DMS53 treated with DMSO at 0.1 percent for 48 hours (cell line): Measurements from ENCODE around the gene VWA5B2.

Experiments
- DNase-seq: peaks from one replicate; lab custom pipeline; 2025; ENCODE audit not compliant: unreplicated experiment; lab: John Stamatoyannopoulos, UW

Gene VWA5B2

DNA sequence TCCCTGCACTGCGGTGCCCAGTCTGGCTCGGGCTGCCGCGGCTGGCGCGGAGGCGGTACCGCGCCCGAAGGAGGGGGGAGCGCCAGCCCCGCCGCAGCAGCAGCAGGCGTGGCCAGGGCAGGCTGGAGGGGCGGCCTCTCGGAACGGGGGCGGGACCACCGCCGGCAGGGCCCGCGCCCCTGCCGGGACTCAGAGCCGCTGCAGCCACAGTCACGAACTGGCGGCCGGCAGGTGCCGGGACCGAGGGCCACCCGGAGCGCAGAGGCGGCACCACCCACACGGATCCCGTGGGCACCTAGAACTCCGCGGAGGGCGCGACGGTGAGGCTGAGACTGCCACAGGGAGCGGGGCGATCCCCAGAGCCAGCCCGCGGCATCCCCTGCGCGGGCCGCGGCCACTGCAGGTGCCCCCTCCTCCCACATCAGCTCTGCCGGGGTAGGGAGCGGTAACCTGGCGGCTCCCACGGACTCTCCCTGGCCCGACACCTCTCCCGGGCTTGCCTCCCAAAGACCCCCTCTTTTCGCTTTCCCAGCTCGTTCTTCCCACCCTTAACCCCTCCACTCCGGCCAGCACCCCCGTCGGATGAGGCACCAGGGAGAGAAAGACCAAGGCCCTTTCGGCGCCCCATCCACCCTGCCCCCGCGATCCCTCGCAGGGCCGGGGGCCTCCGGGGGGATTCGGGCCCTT lies at the start of gene VWA5B2:
Gene VWA5B2, plus strand, starts transcription at position 192 of the 687 bp plus-strand sequence. CDS start 944 bp downstream, outside the sequence.
- peak; percentile 63 for DNase-seq

DNA sequence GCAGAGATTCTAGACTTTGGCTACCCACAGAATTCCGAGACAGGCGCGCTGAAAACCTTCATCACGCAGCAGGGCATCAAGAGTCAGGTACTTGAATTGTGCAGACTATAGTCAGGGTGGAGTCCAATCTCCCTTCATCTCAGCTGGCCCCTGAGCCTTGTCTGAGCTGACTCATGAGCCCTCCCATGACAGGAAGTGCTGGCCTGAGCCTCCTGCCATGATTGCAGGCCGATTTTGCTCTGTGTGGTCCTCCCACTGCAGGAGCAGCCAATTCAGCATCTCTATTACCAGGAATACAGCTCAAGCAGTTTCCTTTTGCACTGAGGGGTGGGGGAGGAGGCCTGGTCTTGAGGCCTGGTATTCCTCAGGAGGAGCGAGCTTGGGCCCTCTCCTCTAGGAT lies 49.2 kb upstream of the VWA5B2 start:
- DNase-seq = no peak

DNA sequence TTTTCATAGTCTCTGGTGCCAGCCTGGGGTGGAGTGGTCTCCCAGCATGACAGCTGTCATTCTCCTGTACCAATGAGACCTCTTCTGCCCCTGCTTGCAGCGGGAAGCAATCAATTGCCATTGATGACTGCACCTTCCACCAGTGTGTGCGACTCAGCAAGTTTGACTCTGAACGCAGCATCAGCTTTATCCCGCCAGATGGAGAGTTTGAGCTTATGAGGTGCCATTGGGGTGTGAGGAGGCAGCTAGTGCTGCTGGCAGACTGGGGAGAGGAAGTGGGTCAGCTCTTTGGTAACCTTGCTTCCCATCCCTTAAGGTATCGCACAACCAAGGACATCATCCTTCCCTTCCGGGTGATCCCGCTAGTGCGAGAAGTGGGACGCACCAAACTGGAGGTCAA lies 47.8 kb upstream of the VWA5B2 start:
- DNase-seq = no peak

DNA sequence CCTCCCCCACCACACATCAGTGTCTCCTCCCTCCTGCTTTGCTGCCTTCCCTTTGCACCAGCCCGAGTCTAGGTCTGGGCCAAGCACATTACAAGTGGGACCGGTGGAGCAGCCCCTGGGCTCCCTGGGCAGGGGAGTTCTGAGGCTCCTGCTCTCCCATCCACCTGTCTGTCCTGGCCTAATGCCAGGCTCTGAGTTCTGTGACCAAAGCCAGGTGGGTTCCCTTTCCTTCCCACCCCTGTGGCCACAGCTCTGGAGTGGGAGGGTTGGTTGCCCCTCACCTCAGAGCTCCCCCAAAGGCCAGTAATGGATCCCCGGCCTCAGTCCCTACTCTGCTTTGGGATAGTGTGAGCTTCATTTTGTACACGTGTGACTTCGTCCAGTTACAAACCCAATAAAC lies 45.7 kb upstream of the VWA5B2 start:
- no peak for DNase-seq

DNA sequence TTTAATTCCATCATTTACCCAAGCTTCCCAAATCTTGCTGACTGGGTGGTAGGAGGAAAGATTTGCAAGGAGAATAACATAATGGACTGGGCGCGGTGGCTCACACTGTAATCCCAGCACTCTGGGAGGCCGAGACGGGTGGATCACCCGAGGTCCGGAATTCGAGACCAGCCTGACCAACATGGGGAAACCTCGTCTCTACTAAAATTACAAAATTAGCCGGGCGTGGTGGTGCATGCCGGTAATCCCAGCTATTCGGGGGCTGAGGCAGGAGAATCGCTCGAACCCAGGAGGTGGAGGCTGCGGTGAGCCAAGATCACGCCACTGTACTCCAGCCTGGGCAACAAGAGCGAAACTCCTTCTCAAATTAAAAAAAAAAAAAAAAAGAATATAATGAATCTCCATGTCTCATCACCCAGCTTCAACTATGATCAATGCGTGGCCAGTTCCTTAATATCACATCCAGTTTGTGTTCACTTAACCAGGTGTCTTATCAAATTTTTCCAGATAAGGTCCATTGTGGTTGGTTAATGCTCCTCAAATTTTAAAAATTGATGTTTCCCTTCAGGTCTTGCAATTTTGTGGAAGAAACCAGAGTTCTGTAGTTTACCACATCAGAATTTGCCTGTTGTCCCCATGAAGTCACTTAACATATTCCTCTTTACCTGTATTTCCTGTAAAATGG lies 44.7 kb upstream of the VWA5B2 start:
- DNase-seq = no peak

DNA sequence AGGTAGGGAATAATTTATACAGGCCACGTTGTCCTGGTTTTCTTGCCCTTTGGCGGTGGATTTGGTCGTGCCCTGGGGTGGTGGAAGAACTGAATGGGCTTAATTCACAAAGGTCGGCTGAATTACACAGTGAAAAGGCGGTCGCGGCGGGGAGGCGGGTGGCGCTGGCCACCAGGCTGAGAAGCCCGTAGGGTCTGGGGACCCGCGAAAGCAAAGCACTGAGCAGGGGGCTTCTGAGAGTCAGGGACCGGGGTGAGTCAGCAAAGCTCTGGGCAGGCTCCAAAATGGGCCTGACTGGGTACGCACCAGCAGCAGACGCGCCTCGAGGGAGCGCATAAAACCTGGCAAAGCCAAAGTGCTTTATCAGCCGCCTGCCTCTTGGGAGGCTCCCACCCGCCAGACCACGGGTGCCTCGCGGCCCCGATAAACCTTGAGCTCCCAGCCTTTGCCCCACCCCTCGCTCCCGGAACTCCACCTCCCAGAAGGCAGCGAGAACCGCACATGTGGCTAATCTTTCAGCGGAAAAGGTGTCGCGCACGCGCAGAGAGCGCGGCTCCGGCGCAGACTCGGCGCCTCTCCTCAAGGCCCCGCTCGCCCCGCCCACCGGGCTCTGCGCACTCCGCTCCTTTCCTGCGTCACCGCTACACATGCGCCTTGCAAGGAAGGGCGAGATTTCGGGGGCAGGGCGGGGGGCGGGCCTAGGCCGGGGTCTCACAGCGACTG lies 43.8 kb upstream of the VWA5B2 start:
- peak; percentile 96 for DNase-seq

DNA sequence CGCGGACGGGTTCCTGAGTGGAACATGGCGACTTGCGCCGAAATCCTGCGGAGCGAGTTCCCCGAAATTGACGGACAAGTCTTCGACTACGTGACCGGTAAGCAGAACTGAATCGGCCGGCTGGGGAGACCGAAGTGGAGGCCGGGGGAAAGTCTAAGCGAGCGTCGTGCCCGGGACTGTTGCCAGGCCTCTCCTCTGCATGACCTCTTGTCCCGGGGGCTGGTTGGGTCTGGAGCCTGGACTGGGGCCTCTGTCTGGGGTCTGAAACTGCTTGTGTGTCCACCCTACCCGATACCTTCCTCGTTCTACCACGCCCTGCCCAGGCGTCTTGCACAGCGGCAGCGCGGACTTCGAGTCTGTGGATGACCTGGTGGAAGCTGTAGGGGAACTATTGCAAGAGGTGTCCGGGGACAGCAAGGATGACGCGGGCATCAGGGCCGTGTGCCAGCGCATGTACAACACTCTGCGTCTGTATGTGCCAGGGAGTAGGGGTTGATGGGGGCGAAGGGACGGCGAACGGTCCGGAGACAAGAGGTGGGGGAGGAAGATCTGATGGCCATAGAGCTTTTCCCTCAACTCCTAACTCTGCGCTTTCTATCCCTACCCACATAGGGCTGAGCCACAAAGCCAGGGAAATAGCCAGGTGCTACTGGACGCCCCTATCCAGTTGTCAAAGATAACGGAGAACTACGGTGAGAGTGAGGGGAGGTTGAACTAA lies 43.0 kb upstream of the VWA5B2 start, which contains the start of gene ABCF3:
Gene ABCF3, plus strand, starts transcription at position 16 of the 718 bp plus-strand sequence. Its CDS starts 9 bp downstream, at position 25.
- DNase-seq = no peak

DNA sequence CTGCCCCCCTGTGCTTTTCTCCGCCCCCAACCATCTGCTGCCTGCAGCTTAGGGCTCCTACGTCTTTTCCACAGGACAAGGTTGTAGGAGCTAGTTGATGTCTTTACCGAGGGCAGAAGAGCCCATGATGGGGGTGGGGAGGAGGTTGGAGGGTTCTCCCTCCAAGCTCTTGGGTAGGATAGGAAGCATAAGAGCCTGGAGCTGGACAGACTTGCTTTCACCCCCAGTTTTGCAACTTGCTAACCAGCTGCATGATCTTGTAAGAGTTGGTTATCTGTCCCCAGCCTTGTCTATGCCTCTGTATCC lies 42.5 kb upstream of the VWA5B2 start:
- DNase-seq = no peak

DNA sequence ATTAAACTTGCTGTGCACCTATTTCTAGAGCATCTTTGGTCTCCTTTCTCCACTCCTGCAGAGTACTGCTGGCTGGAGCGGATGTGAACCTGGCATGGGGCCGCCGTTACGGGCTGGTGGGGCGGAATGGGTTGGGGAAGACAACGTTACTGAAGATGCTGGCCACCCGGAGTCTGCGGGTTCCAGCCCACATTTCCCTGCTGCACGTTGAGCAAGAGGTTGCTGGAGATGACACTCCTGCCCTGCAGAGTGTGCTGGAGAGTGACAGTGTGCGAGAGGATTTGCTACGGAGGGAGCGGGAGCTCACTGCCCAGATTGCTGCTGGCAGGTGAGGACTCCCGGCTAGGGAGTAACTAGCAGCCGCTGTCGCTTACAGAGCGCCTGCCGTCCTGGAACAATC lies 41.3 kb upstream of the VWA5B2 start:
- DNase-seq = no peak

DNA sequence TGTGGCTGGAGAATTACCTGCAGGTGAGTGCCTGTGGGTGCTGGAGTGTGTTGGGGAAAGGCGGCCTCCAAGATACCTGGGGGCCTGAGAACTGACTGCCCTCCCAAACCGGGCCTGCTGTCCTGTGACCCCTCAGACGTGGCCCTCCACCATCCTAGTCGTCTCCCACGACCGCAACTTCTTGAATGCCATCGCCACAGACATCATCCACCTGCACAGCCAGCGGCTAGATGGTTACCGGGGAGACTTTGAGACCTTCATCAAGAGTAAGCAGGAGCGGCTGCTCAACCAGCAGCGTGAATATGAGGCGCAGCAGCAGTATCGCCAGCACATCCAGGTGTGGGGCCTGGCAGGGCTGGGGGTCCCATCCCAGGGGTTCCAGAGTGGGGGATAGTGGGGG lies 40.0 kb upstream of the VWA5B2 start:
- no peak for DNase-seq

DNA sequence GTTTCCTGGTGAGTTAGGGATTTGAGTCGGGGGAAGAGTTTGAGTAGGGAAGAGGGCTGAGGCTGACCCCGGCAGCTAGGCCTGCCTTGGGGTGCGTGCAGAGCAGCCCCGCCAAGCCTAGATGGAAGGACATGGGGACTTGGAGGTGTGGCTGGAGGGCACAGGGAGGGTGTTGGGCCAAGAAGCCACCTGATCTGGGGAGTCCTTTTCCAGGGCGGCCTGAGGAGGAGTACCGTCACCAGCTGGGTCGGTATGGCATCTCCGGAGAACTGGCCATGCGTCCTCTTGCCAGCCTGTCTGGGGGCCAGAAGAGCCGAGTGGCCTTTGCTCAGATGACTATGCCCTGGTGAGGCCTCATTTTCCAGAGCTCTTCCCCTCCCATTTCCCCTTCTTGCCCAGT lies 36.5 kb upstream of the VWA5B2 start:
- DNase-seq = no peak

DNA sequence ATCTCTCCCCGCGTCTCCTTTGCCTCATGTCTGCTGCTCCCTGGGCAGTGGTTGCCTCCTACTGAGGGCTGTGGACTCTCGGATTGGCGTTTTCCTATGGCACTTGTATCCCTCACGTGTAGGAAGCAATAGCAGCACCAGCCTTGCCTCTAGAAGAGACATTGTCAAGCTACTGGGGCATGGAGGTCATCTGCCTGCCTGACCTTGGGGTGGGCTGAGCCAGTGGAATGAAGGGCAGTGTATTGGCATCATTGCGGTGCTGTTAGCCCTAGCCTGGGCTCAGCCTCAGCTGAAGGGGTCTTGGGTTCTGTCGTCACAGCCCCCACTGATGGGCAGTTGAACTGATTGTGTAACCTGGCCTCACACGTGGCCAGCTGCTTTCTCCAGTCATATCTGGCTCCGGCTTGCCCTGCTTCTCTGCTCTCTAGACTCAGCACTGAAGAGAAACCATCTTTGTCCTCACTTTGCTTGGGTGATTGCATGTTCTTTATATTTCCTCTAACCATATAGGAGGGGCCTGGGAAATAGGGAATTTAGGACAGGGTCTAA lies 35.3 kb upstream of the VWA5B2 start:
- no peak for DNase-seq

DNA sequence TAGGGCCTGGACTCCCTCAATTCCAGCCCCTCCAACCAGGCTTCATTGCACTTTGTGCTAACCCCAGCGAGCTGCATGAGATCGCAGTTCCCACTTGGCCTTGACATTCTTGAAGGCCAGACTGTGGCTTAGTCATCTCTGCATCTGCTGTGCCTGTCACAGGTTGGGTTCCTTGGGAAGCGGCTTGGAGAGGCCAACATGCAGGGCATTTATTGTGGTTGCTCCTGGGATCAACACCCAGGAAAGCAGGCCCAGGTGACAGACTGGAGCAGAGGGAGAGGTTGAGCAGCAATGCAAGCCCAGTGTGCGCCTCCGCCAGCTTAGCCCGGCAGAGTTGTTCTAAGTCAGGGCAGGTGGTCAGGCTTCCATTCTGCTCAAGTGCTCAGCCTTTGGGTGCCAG lies 32.8 kb upstream of the VWA5B2 start:
- DNase-seq = peak; percentile 14

DNA sequence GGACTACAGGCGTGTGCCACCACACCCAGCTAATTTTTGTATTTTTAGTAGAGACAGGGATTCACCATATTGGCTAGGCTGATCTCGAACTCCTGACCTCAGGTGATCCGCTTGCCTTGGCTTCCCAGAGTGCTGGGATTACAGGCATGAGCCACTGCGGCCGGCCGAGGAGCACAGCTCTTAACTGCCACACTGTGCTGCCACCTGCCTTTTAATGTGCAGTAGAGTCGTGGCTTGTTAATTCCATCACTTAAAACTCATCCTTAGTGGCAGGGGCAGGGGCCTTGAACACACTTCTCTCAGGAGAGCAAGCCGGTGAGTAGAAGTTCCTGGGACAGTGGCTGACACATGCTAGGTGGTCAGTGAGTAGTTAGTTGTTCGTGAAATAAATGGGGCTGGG lies 30.9 kb upstream of the VWA5B2 start:
- no peak for DNase-seq

DNA sequence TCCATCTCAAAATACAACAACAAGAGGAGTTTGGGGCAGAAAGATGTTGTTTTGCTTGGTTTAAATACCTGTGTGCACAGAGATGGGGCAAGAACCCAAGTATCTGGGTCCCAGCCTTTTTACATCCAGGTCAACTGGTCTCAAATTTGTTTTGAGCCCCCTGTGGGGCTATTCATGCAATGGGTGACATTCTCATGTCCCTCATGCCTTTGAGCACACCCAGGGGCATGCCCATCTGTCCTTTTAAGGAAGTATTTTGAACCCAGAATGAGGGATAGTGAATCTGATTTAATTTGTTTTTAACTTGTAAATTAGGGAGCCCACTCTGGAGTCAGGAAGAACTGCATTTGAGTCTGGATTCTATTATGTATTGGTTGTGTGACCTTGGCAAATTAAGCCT lies 28.6 kb upstream of the VWA5B2 start:
- no peak for DNase-seq

DNA sequence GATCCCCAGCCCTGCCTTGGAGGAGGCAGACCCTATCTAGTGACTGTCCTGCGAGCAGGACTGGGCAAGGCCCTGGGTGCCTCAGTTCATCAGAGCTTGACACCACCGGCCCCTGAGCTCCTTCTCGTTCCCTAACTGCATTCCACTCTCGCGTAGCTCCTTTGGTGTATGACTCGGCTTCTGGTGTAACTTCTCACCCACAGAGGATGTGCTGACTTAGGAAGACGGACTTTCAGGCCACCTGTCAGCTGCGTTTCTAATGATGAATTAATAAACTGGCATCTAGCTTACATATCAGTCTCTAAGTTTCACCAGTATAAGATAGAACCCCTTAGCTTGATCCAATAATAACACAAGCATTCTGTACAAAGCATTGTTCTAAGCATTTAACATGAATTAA lies 25.9 kb upstream of the VWA5B2 start:
- DNase-seq = no peak

DNA sequence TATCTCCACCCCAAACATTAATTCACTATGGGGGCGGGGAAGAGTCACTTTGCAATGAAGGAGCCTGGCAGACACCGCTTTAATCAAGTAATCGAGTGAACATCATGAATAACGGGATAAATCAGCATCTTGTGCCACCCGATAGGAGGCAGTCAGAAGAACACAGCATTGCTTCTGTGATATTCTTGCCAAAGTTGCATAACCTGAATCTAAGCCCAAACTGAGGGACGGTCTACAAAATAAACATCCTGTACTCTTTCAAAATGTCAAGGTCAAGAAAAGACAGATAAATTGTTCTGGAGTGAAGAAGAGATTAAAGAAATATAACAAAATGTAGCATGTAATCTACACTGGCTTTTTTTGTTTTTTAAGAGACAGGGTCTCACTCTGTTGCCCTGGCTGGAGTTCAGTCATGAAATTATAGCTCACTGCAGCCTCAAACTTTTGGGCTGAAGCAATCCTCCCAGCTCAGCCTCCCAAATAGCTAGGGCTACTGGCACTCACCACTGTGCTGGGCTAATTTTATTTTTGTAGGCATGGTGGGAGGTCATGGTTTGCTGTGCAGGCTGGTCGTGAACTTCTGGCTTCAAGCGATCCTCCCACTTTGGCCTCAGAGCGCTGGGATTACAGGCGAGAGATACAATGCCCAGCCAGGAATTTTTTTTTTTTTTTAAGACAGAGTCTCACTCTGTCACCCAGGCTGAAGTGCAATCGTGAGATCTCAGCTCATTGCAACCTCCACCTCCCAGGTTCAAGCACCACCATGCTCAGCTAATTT lies 20.1 kb upstream of the VWA5B2 start:
- DNase-seq = no peak

DNA sequence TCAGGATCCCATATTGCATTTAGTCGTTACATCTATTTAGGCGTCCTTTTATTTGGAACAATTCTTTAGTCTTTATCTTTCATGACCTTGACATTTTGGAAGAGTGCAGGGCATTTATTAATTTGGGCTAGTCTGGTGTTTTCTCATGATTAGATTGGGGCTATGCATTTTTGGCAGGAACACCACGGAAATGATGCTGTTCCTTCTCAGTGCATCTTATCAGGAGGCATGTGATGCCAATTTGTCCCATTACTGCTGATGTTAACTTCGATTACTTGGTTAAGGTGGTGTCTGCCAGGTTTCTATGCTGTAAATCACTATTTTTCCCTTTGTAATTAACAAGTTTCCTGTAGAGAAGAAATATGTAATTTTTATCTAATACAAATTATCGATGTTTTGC lies 18.1 kb upstream of the VWA5B2 start:
- DNase-seq = no peak

DNA sequence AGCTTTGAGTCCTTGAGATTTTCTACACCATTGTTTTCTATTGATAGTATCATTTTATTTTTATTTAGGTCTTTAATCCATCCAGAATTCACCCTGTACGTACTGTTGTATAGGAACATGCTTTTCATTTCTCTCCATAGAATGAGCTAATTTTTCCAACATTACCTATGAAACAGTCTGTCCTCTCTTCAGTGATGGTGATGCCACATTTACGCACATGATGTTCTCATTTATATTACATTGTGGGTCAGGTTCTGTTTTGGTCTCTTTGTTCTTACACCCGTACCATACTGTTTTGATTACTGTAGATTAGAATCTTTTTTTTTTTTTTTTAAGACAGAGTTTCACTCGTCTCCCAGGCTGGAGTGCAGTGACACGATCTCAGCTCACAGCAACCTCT lies 17.7 kb upstream of the VWA5B2 start:
- DNase-seq = no peak

DNA sequence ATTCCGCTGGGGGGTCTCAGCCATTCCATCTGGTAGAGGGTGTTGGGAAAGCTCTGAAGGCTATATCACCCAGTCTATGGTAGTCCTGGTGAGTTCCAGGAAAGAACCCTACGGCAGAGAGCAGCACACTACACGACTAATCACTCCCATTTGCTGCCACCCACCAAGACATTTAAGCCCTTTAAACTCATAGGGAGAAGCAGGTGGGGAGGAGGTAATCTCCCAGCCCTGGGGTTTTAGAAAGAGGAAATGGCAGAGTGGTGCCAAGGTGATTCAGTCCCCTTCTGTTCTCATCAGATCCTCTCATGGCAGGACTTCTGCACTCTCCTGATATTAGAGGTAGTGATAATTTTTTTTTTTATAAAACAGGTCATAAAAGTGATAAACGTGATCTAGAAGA lies 10.6 kb upstream of the VWA5B2 start:
- no peak for DNase-seq

DNA sequence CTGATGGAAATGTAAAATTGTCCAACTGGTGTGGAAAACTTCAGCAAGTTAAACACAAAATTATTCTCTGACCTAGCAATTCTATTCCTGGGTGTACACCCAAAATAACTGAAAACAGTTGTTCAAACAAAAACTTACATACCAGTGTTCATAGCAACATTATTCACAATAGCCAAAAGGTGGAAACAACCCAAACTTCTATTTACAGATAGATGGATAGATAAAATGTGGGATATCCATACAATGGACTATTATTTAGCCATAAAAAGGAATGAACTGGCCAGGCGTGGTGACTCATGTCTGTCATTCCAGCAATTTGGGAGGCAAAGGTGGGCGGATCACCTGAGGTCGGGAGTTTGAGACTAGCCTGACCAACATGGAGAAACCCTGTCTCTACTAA lies 6.9 kb upstream of the VWA5B2 start:
- DNase-seq = no peak
